Activated T-helper 9 cell treated with anti-CD3 and anti-CD28 coated beads, Interleukin-2, amount 50 U/mL, for 16 hours (primary cell): ENCODE results near the gene PGAP6.
A peak's percentile ranks its signal among the peaks of the same experiment; 100 is the strongest.
"Not testable (repeated sequence)": the region's sequence is repeated elsewhere in the genome, so short reads cannot be mapped to it uniquely, and the experiment has no call there.

ENCODE experiments used
- DNase-seq: peaks from one replicate; pipeline ENCODE4 v3.0.0-alpha.2; 2020; ENCODE audit warnings: low read depth

The PGAP6 gene

GRCh38 chr16:351804-352520 is 29.8 kb downstream of the PGAP6 start:
- peak; percentile 22 for DNase-seq

GRCh38 chr16:350203-350602 is 31.6 kb downstream of the PGAP6 start:
- DNase-seq, result no peak

GRCh38 chr16:349211-349610 is 32.6 kb downstream of the PGAP6 start:
- no peak for DNase-seq

GRCh38 chr16:348495-348894 is 33.3 kb downstream of the PGAP6 start:
- not testable (repeated sequence) for DNase-seq

GRCh38 chr16:347203-347602 is 34.6 kb downstream of the PGAP6 start:
- DNase-seq, result no peak

GRCh38 chr16:346587-346986 is 35.2 kb downstream of the PGAP6 start:
- no peak for DNase-seq

- DNase-seq, result no peak
Measured at GRCh38 chr16:345772-346171, 36.0 kb downstream of the PGAP6 start.

- no peak for DNase-seq
Measured at GRCh38 chr16:342455-343213, 39.1 kb downstream of the PGAP6 start.

GRCh38 chr16:341974-342336 is 39.8 kb downstream of the PGAP6 start:
- DNase-seq, result not testable (repeated sequence)

GRCh38 chr16:341095-341973 is 40.4 kb downstream of the PGAP6 start:
- DNase-seq, result not testable (repeated sequence)

- no peak for DNase-seq
Measured at GRCh38 chr16:340370-341091, 41.2 kb downstream of the PGAP6 start.

- DNase-seq, result no peak
Measured at GRCh38 chr16:339680-340079, 42.1 kb downstream of the PGAP6 start.

- DNase-seq, result no peak
Measured at GRCh38 chr16:337975-338575, 43.7 kb downstream of the PGAP6 start.

GRCh38 chr16:337437-337836 is 44.3 kb downstream of the PGAP6 start:
- no peak for DNase-seq

- no peak for DNase-seq
Measured at GRCh38 chr16:336269-336668, 45.5 kb downstream of the PGAP6 start.

GRCh38 chr16:334861-335632 is 46.7 kb downstream of the PGAP6 start:
- DNase-seq, result not testable (repeated sequence)

- not testable (repeated sequence) for DNase-seq
Measured at GRCh38 chr16:334164-334832, 47.5 kb downstream of the PGAP6 start.

GRCh38 chr16:333406-334094 is 48.2 kb downstream of the PGAP6 start:
- DNase-seq, result no peak

GRCh38 chr16:331181-331814 is 50.5 kb downstream of the PGAP6 start:
- not testable (repeated sequence) for DNase-seq
